ENCODE measurements around the gene EDA. TPM values are rescaled to one million over a fixed set of nuclear protein-coding genes. Genes with fewer than 3 reads are reported as not detected.

EDA gene
- total RNA-seq, 2 experiments from 2014 or later: 0.49 to 0.92 TPM

- ATAC-seq (peak; percentile 15), DNase-seq (peak; percentile 2)
- Mint-ChIP-seq H3K36me3 (ENCODE audit: low read depth) (no peaks in the 10 kb centered on the region), H3K4me1 (ENCODE audit: low read depth) (peaks cover 2% of the 10 kb centered on the region), H3K9me3 (no peaks in the 10 kb centered on the region), H3K27me3 (peaks cover 21% of the 10 kb centered on the region), H3K27ac (no peak overlapping the region), H3K4me3 (peak overlapping the region; percentile 71)
- CTCF ChIA-PET: interaction anchor here (1.2 kb wide), 1 partner anchor 10 kb away, joined by 3 read pairs; no protein-coding TSS in a partner anchor
- TF ChIP-seq CTCF (IDR thresholded peaks at IDR 0.05): no peak
- intact Hi-C loops (cut with micrococcal nuclease): no loop called here
- POLR2A ChIA-PET: no interaction called here
Observed at GRCh38 chrX:69616457-69617203, 717 bp downstream of the EDA start.

GRCh38 chrX:69618803-69619202 lies 2.9 kb downstream of the EDA start:
- ChIA-PET POLR2A (no interaction called here), CTCF (interaction anchor here (1.1 to 1.9 kb wide), 5 partner anchors 14 to 411 kb away, joined by 3 to 9 read pairs (median 3); no protein-coding TSS in a partner anchor)
- no peak for TF ChIP-seq CTCF (IDR thresholded peaks at IDR 0.05)
- no peak overlapping the region for H3K4me3 Mint-ChIP-seq
- no peaks in the 10 kb centered on the region for H3K36me3 Mint-ChIP-seq (ENCODE audit: low read depth)
- H3K9me3 Mint-ChIP-seq: no peaks in the 10 kb centered on the region
- ATAC-seq (no peak), DNase-seq (peak; percentile 8)
- peaks cover 16% of the 10 kb centered on the region for H3K27me3 Mint-ChIP-seq
- H3K4me1 Mint-ChIP-seq (ENCODE audit: low read depth): peaks cover 2% of the 10 kb centered on the region
- intact Hi-C loops (cut with micrococcal nuclease): no loop called here
- H3K27ac Mint-ChIP-seq: no peak overlapping the region

- no peak for ATAC-seq
- H3K27ac Mint-ChIP-seq: no peak overlapping the region
- CTCF ChIA-PET: no interaction called here
Observed at GRCh38 chrX:69626129-69626528, 10.2 kb downstream of the EDA start.

GRCh38 chrX:69627744-69628143 lies 11.8 kb downstream of the EDA start:
- intact Hi-C loops (cut with micrococcal nuclease): no loop called here
- no peak for TF ChIP-seq CTCF (IDR thresholded peaks at IDR 0.05)
- Mint-ChIP-seq H3K27ac (no peak overlapping the region), H3K4me3 (no peak overlapping the region), H3K4me1 (ENCODE audit: low read depth) (peaks cover 3% of the 10 kb centered on the region), H3K36me3 (ENCODE audit: low read depth) (no peaks in the 10 kb centered on the region), H3K27me3 (no peaks in the 10 kb centered on the region), H3K9me3 (no peaks in the 10 kb centered on the region)
- POLR2A ChIA-PET: no interaction called here
- ATAC-seq (peak; percentile 39), DNase-seq (no peak)
- CTCF ChIA-PET: no interaction called here

More at GRCh38 chrX:69626129-69626528, 10.2 kb downstream of the EDA start:
- Mint-ChIP-seq H3K4me3 (no peak overlapping the region), H3K36me3 (ENCODE audit: low read depth) (no peaks in the 10 kb centered on the region), H3K27me3 (no peaks in the 10 kb centered on the region), H3K9me3 (no peaks in the 10 kb centered on the region), H3K4me1 (ENCODE audit: low read depth) (peaks cover 5% of the 10 kb centered on the region)
- intact Hi-C loops (cut with micrococcal nuclease): no loop called here
- no peak for TF ChIP-seq CTCF (IDR thresholded peaks at IDR 0.05)
- POLR2A ChIA-PET: no interaction called here
- no peak for DNase-seq

- Mint-ChIP-seq H3K4me1 (ENCODE audit: low read depth) (peaks cover 3% of the 10 kb centered on the region), H3K27ac (no peak overlapping the region), H3K27me3 (no peaks in the 10 kb centered on the region), H3K9me3 (no peaks in the 10 kb centered on the region), H3K4me3 (no peak overlapping the region), H3K36me3 (ENCODE audit: low read depth) (no peaks in the 10 kb centered on the region)
- POLR2A ChIA-PET: no interaction called here
- DNase-seq (no peak), ATAC-seq (no peak)
- CTCF ChIA-PET: no interaction called here
- TF ChIP-seq CTCF (IDR thresholded peaks at IDR 0.05): no peak
- intact Hi-C loops (cut with micrococcal nuclease): no loop called here
Observed at GRCh38 chrX:69630147-69630546, 14.2 kb downstream of the EDA start.

All from activated CD8-positive, alpha-beta T cell treated with anti-CD3 and anti-CD28 coated beads for 36 hours (primary cell).